HG02610 (cell line): ENCODE results near the gene SERPINA6.
"Not testable (repeated sequence)": the region's sequence is repeated elsewhere in the genome, so short reads cannot be mapped to it uniquely, and the experiment has no call there.

Experiments used
- ATAC-seq: cut with Tn5 transposase; IDR thresholded peaks from one replicate; pipeline ENCODE4 v1.9.1; 2021; ENCODE audit warnings: mild to moderate bottlenecking, moderate library complexity; ENCODE audit not compliant: unreplicated experiment

The SERPINA6 gene

DNA sequence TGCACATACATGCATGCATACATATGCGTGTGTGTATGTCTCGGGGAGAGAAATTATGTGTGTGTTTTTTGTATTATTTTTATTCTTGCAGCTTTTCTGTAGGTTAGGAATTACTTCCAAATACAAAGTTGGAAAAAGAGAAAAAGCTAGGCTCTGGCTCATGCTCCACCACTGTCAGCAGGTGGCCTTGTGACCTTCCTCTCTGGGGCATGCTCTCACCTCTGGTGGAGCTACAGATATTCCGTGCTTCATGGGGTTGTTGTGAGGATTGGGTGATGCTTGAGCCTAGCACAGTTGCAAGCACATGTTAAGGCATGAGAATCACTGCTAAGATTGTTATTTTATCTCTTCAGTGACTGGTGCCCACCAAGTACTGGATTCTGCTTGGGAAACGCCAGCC is 6.7 kb upstream of the SERPINA6 start:
- ATAC-seq, result no peak

DNA sequence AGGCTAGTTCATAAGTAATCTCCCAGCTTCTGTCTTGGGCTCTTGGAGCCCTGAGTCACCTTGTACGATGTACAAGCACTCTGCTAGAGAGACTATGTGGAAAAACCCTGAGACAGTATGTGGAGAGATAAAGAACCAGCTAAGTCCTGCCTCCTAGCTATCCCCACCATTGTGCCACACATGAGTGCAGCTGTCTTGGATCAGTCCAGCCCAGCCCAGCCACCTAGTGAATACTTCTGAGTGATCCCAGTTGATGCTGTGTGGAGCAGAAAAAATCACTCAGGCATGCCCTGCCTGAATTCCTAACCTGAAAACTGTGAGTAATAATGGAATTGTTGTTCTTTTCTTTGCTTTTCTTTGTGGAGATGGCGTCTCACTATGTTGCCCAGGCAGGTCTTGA is 5.1 kb upstream of the SERPINA6 start:
- ATAC-seq, result no peak

DNA sequence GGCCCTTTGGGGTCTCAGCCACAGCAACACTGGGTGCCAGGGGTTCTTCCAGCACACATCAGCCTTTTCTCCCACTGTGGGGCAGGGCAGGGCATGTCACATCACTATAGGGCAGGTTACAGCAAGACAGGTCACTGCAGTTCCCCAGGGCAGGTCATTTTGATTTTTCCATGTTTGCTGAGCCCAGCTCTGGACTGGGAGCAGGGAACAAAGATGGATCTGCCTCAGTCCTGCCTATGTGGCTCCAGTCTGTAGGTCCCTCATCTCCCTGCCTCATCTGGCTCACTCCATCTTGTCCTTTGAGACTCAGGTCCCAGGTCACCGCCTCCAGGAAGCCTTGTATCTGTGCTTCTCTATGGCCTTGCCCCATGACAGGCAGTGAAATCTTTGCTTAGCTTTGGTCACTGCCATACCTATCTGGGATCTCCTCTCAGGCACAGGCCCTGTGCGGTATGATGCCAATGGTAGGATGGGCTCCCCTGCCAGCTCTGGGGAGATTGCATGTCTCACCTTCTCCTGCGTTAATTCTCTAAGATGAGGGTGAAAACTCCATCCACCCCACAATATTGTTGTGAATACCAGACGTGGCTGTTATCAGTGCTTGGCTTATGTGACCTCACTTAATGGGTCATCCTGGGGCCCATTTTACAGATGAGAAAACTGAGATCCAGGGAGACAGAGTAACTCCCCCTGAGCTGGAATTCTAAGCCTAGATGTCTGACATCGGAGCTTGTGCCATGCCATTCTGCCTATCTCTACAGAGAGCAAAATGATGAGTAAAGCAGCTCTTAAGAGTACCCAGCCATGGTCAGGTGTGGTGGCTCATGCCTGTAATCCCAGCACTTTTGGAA is 1.5 kb downstream of the SERPINA6 start:
- no peak for ATAC-seq

DNA sequence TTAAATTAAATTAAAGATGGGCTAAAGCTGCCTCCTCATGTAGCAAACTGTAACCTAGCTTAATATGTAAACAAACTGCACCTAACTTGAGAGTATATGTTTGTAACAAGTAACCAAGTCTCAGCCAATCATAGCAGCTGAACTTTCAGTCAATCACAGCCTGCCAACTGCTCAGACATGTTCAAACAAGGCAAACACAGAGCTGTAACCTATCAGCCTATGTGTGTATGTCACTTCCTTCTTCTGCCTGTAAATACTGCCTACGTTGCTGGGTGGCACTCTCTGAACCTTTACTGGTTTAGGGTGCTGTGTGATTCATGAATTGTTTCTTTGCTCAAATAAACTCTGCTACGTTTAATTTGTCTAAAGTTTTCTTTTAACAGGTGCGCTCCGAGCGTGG is 2.9 kb downstream of the SERPINA6 start:
- ATAC-seq, result no peak

DNA sequence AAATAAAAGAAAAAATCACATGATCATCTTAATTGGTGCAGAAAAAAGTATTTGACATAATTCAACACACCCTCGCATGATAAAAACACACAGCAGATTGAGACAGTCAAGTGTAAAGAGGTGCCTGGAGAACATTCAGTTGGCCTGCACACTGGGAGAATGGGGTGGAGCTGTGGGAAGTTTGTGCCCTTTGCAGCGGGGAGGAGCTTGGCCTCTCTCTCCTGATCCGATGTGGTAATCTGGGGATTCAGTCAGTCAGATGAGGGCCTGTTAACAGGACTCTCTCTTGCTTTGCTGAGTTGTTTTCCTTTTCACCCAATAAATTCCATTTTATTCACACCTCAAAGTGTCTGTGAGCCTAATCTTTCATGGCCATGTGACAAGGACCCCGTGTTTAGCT is 5.9 kb downstream of the SERPINA6 start:
- no peak for ATAC-seq

DNA sequence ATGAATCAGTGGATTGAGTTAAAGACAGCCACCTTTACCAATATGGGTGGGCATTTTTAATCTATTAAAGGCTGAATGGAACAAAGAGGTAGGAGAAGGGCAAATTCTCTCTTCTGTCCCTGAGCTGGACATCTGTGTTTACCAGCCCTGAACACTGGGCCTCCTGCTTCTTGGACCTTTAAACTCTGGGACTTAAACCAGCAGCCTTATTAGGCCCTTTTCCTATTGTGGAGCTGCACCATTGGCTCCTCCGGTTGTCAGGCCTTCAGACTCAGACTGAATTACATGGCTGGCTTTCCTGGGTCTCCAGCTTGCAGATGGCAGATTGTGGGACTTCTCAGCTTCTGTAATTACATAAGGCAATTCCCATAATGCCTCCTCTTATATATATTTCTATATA is 6.4 kb downstream of the SERPINA6 start:
- ATAC-seq, result no peak

DNA sequence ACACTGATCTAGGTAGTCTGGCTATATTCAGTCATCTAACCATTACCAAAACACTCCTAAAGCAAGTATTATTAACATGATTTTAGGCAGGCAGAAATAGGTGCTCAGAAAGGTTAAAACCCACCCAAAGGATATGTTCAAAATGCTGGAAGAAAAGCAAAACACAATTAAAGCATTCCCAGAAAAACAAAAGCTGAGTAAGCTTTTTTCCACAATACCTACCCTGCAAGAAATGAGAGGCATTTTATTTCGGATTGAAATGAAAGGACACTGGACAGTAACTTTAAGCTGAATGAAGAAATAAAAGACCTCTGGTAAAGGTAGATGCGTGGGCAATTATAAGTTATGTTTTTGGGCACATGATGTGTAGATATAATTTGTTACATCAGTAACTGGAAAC is 8.2 kb downstream of the SERPINA6 start:
- no peak for ATAC-seq

DNA sequence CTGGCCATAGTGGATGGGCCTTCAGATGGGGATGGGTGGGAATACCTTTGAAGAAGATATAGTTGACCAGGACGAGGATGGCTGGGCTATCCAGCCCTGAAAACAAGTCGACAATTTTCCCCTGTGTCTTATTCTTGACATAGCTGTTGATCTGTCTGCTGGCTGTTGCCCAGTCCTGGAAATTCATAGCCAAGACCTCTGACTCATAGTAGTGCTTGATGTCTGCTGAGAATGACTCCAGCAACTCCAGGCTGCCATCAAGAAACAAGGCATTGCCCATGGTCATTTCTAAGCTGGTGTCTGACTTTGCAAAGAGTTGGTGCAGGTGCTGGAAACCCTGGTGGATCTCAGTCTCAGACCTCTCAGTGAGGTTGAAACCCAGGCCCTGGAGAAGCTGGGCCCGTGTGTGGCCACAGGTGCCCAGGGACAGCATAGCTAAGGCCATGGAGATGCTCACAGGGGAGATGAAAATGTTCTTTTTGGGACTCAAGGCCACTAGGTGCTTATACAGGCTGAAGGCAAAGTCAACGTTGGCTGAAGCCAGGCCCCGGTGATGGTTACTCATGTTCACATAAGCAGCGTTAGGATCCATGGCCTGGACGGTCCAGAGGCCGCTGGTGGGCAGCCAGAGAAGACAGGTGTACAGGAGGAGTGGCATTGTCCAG is 9.0 kb downstream of the SERPINA6 start:
- no peak for ATAC-seq

DNA sequence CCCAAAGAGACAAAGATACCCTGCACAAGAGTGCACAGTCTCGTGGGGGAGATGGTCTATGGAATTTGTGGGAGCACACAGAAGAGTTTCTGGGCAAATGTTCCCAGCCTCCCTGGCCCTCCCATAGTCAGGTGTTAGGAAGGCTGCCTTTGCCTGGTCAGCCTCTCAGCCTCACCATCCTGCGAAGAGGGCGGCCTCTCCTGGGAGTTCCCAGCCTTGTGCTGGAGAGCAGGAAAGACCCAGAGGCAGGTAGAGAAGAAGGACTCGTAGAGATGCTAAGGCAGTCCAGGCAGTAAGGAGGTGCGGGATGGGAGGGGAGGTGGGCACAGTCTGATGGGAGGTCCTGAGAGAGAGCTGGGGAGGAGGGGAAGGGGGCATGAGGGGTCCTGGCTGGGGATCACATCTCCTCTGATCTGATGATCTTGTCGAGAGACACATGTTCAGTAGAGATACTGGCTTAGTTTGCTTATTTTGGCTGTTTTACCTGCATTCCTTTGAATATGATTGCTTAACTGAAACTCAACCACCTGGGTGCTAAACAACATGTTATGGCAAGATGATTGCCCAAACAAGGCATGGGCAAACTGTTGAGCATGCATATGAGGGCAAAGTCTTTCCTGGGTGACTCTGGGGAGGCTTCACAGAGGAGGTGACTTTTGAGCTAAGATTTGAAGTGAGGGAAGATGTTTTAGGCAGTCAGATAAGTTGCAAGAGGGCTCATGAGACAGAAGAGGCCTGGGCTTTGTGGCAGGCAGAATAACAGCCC is 10.5 kb downstream of the SERPINA6 start:
- ATAC-seq, result no peak

DNA sequence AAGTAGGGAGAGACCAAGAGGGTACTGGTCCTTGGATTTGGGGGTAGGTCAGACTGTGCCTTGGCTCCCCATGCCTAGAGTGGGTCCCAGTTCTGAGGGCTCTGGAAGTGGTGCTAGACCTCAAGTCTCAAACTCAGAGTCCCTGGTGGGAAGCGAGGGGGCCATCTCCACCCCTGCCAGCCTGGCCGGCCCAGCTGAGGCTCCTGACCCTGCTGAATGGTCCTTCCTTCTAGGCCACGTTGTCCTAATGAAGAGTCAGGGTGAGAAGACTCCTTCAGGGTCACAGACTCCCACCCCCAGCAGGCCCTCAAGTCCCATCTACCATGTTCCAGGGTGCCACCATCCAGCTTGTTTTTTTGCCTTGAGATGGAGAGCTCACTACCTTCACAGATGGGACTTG is 12.9 kb downstream of the SERPINA6 start:
- no peak for ATAC-seq

DNA sequence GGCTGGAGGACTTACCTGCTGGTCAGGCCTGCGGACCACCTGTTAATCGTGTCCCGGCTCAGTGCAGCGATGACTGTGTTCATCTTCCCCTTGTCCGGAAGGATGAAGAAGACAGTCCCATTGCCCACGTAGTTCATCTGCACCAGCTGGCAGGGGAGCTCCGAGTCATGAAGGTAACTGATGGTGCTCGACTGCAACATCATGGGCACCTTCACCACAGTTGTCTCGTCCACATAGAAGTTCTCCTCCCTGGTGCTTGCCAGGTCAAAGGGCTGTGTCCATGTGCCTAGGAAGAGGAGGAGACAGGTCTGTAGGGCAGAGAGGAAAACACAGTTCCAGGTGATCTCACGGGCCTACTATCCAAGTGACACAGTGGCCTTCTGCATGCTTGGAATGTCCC is 13.4 kb downstream of the SERPINA6 start:
- no peak for ATAC-seq

DNA sequence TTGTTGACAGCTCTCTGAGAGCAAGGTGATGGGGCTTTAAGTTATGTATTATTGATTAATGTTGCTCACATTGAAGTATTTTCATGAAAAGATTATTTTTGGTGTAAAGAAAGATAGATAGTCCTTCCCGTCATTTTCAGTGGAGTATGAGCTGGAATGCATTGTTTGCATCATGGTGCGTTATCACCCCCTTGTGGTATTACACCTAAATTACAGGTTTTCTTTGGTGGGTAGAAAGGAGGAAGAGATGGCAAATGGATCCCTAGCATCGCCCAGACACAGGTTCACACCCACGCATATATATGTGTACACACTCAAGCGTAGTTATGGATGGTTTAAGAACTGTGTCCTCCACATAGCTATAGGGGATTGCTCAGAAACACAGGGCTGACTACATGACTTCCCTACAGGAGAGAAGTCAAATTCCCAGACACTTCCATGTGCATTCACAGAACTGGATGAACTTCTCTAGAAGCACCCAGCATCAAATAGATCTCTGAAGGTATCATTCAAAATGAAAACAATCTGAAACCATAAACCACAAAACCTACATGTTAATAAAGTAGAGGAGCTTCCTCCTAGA is 15.6 kb downstream of the SERPINA6 start:
- ATAC-seq, result no peak

DNA sequence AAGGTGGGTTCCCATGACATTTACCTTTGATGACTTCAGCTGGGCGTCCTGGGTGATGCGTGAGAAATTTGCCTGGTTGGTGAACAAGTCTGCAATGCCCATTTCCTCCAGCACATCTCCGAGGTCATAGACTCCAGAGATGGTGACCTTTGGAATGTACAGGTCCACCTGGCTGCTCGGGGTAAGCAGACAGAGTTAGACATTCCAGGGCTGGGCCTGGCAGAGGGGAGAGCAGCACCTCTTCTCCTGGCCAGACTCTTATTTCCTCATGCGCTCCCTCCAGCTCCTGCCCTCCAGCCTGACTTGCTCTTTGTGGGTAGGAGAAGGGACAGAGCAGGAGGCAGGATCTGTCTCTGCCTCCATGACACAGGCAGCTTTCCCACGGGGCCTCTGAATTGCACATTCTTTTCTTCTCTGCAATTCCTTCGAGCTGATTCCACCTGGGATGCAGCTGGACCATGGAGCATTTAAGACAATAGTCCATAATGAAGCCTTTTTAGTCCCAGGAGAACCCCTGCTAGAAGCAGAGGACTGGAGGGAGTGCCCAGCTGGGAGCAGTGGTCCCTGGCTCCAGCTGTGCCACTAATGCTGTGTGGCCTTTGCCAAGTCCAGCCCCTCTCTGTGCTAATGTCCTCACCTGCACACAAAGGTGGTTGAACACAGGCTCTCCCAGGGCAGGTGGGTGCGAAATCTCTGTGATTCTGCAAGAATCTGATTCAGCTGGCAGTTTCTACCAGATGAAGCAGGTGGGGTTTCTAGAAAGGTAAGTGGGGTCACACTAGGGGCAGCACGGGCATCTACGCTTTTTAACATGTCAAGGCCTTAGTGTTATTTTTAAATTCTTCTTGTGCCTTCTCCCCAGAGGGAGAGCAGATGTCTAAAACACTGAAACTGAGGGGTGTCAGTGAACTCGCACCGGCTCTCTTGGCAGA is 16.8 kb downstream of the SERPINA6 start:
- ATAC-seq, result no peak

DNA sequence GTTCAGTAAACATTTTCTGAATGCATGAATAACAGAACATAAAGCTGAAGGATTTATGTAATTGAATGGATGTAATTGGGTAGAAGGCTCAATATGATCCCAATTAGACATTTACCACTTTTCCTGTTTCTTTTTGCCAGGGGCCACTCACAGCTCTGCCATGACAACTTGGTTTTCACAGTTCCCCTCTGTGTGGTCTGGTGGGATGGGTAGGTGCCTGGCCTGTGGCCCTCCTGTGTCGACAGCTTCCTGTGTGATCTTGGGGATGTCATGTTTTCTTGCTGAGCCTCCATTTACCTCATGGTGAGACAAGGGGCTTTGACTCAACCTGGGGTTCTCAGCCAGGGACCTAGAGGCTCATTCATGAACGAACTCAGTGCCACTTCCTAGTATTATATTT is 17.5 kb downstream of the SERPINA6 start:
- ATAC-seq, result no peak

DNA sequence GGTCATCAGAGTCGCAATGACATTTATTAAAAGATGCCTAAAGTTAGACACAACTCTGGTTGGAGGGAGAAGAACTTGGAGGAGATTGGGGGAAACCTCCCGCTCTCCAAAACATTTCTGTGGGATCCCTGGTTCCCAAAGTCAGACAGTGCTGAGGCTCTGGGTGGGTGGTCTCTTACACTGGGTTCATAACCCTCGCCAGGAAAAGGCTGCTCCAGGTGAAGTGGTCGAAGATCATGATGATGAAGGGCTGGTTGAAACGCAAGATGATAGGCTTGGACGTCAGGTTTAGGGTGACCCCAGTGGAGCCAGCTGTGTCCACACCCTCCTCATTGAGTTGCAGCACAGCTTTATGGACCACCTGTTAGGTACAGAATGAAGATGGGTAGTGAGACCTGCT is 18.9 kb downstream of the SERPINA6 start:
- ATAC-seq, result no peak

DNA sequence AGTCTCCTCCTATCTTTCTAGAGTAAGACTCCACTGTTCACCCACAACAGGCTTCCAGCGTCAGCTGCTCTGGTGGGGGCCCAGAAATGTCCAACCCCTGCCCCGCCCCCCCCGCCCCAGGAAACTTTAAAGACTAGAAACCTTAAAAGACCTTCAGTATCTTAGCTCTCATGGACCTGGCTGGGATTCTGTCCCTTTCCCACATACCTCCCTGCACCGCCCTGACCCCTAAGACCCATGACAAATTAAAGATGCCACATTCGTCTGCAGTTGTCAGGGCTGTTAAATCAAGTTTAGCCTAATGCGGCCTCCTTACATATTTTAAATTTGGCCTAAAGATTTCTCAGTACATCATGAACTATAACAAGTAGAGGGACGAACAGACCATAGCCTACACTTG is 20.0 kb downstream of the SERPINA6 start:
- no peak for ATAC-seq

DNA sequence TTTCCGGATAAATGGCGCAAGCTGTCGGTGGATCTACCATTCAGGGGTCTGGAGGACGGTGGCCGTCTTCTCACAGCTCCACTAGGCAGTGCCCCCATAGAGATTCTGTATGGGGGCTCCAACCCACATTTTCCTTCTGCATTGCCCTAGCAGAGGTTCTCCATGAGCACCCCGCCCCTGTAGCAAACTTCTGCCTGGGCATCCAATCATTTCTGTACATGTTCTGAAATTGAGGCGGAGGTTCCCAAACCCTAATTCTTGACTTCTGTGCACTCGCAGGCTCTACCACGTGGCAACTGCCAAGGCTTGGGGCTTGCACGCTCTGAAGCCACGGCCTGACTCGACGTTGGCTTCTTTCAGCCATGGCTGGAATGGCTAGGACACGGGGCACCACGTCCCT is 25.0 kb downstream of the SERPINA6 start:
- ATAC-seq, result no peak

DNA sequence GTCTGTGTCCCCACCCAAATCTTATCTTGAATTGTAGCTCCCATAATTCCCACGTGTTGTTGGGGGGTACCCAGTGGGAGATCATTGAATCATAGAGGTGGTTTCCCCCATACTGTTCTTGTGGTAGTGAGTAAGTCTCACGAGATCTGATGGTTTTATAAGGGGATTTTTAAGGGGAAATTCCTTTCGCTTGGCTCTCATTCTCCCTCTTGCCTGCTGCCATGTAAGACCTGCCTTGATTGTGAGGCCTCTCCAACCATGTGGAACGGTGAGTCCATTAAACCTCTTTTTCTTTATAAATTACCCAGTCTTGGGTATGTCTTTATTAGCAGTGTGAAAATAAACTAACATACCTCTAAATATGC is 27.0 kb downstream of the SERPINA6 start:
- ATAC-seq, result not testable (repeated sequence)

DNA sequence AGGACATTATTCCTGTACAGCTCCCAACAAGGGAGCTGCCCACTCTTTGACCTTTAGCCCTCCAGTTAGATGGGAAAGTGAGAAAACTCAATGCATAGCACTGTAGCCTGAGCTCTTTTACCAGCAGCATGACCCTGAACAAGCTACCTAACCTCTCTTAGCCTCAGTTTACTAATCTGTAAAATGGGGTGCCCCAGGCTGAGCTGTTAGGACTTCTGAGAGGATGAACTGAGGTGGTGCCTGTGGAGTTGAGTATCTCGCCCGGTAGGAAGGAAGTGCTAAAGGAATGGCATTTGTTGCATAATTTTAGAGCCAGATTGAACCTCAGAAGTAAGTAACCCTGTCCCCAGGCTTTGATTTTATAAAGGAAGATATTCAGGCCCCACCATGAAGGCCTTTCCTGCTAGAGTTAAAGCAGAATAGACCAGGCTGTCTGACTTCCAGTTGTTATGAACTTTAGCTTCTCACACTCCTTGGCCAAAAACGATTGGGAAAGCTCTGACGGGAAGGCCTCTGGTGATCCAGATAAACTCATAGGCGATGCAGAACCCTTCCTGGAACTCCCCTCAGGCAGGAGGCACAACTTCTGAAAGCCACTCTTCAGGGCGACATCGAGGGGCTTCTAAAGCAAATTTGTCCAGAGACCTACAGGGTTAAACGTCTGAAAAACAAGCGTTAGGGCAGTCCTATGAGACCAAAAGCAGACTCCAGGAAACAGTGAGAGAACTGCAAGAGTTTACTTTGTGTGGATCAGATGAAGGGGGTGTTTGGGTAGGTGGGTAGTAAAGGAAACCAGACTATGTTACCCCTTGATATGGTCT is 27.6 kb downstream of the SERPINA6 start:
- ATAC-seq, result no peak

DNA sequence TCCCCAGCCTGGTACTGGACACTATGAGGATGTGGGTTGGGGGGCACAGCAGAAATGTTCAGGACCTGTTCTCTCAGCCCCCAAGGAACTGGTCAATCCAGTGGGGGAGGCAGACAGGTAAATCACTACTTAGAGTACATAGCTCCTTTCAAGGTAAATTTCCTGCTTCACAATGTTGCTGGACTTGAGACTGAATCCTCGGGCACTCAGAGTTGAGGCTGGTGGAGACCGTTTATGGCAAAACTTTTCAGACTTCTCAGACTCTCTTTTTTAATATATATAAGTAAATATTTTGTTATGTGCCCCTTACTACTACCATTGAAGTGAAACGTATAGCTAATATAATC is 29.6 kb downstream of the SERPINA6 start:
- ATAC-seq, result no peak
